ENCODE measurements around the gene CFAP221.

CFAP221 gene

DNA sequence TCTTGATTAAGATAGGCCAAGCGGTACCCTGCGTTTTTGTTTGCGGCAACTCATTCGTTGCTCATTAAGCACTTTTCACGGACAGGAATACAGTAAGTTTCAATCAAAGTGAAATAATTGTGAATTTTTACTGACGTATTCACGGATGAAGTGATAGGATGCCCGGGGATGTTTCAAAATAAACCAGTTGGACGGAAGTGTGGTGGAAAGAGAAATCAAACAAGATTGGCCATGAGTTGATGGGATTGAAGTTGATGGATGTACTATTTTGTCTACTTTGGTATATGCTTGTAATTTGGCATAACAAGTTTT lies 135.2 kb downstream of the CFAP221 start:
- no peak overlapping the region for H3K27ac ChIP-seq (ENCODE audit: low read length)
- H3K4me3 ChIP-seq (ENCODE audit: low read length in 2 of 2): peak overlapping the region; percentile 87 to 90
- no peaks in the 10 kb centered on the region for H3K27me3 ChIP-seq (ENCODE audit: control insufficient read depth in 1 of 2, insufficient read depth in 2 of 2, low read length in 2 of 2)
- peaks cover 3 to 5% of the 10 kb centered on the region in 2 donors for H3K36me3 ChIP-seq (ENCODE audit: control insufficient read depth in 2 of 2, insufficient read depth in 2 of 2, low read length in 2 of 2)
- peak overlapping the region; percentile 76 to 89 for H3K9ac ChIP-seq (ENCODE audit: low read length in 2 of 2)
- H3K9me3 ChIP-seq (ENCODE audit: control insufficient read depth in 2 of 2, low read length in 2 of 2): no peaks in the 10 kb centered on the region
- H3K4me1 ChIP-seq (ENCODE audit: control insufficient read depth, insufficient read depth, low read length): peaks cover 36% of the 10 kb centered on the region

DNA sequence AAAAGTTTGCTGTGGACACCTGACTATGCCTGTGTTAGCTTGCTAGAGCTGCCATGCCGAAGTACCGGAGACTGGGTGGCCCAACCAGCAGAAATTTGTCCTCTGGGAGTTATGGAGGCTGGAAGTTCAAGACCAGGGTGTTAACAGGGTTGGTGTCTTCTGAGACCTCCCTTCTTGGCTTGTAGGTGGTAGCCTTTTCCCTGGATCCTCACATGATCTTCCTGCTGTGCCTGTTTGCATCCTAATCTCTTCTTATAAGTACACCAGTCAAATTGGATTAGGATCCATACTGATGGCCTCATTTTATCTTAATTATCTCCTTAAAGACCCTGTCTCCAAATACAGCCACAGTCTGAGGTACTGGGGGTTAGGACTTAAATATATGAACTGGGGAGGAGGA lies 135.6 kb downstream of the CFAP221 start:
- H3K9ac ChIP-seq (ENCODE audit: low read length in 2 of 2): peak overlapping the region; percentile 76 to 89

DNA sequence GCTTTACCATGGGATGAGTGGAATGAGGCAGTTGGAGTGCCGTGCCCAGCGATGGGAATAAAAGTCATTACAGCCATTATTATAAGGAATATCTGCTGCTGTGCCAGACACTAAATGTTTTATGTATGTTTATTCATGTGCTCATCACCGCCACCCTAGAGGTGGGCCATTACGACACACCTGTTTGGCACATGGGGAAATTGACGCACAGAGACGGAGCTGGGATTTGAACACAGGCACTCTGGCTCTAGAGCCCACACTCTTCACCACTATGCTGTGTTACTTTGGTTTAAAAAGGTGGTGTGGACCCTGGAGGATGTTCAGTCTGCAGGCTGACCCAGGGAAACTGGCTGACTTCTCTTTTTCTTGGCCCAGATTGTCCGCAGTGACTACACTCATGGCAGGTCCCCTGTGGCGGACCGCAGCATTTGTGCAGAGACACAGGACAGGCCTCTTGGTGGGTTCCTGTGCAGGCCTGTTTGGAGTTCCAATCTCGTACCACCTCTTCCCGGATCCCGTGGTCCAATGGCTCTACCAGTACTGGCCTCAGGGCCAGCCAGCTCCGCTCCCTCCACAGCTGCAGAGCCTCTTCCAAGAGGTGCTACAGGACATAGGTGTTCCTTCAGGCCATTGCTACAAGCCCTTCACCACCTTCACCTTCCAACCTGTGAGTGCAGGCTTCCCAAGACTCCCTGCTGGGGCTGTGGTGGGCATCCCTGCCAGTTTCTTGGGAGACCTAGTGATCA lies 136.4 kb downstream of the CFAP221 start:
- Histone ChIP-seq H3K36me3 (ENCODE audit: control insufficient read depth in 2 of 2, insufficient read depth in 2 of 2, low read length in 2 of 2) (peaks cover 3 to 5% of the 10 kb centered on the region in 2 donors), H3K27me3 (ENCODE audit: control insufficient read depth in 1 of 2, insufficient read depth in 2 of 2, low read length in 2 of 2) (no peaks in the 10 kb centered on the region), H3K27ac (ENCODE audit: low read length) (no peak overlapping the region), H3K4me3 (ENCODE audit: low read length in 2 of 2) (no peak overlapping the region), H3K9me3 (ENCODE audit: control insufficient read depth in 2 of 2, low read length in 2 of 2) (no peaks in the 10 kb centered on the region), H3K9ac (ENCODE audit: low read length in 2 of 2) (no peak overlapping the region), H3K4me1 (ENCODE audit: control insufficient read depth, insufficient read depth, low read length) (peaks cover 27% of the 10 kb centered on the region)

More for the DNA sequence above, 135.6 kb downstream of the CFAP221 start:
- Histone ChIP-seq H3K9me3 (ENCODE audit: control insufficient read depth in 2 of 2, low read length in 2 of 2) (no peaks in the 10 kb centered on the region), H3K27ac (ENCODE audit: low read length) (no peak overlapping the region), H3K27me3 (ENCODE audit: control insufficient read depth in 1 of 2, insufficient read depth in 2 of 2, low read length in 2 of 2) (no peaks in the 10 kb centered on the region), H3K36me3 (ENCODE audit: control insufficient read depth in 2 of 2, insufficient read depth in 2 of 2, low read length in 2 of 2) (peaks cover 3 to 5% of the 10 kb centered on the region in 2 donors), H3K4me1 (ENCODE audit: control insufficient read depth, insufficient read depth, low read length) (peaks cover 33% of the 10 kb centered on the region), H3K4me3 (ENCODE audit: low read length in 2 of 2) (peak overlapping the region; percentile 87 to 90)

DNA sequence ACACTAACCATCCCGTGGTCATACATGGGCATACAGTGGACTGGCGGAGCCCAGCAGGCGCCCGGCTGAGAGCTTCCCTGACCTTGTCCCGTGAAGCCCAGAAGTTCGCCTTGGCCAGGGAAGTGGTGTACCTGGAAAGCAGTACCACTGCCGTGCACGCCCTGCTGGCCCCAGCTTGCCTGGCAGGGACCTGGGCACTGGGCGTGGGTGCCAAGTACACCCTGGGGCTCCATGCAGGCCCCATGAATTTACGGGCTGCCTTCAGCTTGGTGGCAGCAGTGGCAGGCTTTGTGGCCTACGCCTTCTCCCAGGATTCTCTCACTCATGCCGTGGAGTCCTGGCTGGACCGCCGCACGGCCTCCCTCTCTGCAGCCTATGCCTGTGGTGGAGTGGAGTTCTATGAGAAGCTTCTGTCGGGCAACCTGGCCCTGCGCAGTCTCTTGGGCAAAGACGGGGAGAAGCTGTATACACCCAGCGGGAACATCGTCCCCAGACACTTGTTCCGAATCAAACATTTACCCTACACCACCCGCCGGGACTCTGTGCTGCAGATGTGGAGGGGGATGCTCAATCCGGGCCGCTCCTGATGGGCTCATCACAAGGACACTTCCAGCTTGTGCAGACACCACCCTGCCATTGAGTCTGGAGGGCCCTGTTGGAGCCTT lies 137.1 kb downstream of the CFAP221 start:
- peaks cover 27% of the 10 kb centered on the region for H3K4me1 ChIP-seq (ENCODE audit: control insufficient read depth, insufficient read depth, low read length)
- no peak overlapping the region for H3K9ac ChIP-seq (ENCODE audit: low read length in 2 of 2)
- H3K27ac ChIP-seq (ENCODE audit: low read length): no peak overlapping the region
- no peaks in the 10 kb centered on the region for H3K27me3 ChIP-seq (ENCODE audit: control insufficient read depth in 1 of 2, insufficient read depth in 2 of 2, low read length in 2 of 2)
- peaks cover 3 to 6% of the 10 kb centered on the region in 2 donors for H3K36me3 ChIP-seq (ENCODE audit: control insufficient read depth in 2 of 2, insufficient read depth in 2 of 2, low read length in 2 of 2)
- H3K9me3 ChIP-seq (ENCODE audit: control insufficient read depth in 2 of 2, low read length in 2 of 2): no peaks in the 10 kb centered on the region
- no peak overlapping the region for H3K4me3 ChIP-seq (ENCODE audit: low read length in 2 of 2)

DNA sequence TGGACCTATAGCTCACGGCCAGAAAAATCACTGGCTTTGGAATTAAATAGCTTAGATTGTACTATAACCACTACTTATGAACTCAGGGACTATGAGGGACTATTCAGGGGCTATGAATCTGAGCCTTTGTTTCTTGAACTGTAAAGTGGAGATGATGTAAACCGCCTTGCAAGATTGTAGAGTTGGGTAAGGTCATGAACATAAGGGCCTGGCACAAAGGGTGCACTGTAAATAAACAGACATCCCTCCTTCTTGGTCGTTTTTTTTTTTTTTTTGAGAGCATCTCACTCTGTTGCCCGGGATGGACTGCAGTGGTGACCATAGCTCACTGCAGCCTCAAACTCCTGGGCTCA lies 137.6 kb downstream of the CFAP221 start:
- Histone ChIP-seq H3K4me1 (ENCODE audit: control insufficient read depth, insufficient read depth, low read length) (peaks cover 27% of the 10 kb centered on the region), H3K36me3 (ENCODE audit: control insufficient read depth in 2 of 2, insufficient read depth in 2 of 2, low read length in 2 of 2) (peaks cover 3 to 7% of the 10 kb centered on the region in 2 donors), H3K27me3 (ENCODE audit: control insufficient read depth in 1 of 2, insufficient read depth in 2 of 2, low read length in 2 of 2) (no peaks in the 10 kb centered on the region), H3K4me3 (ENCODE audit: low read length in 2 of 2) (no peak overlapping the region), H3K9ac (ENCODE audit: low read length in 2 of 2) (no peak overlapping the region), H3K9me3 (ENCODE audit: control insufficient read depth in 2 of 2, low read length in 2 of 2) (no peaks in the 10 kb centered on the region), H3K27ac (ENCODE audit: low read length) (no peak overlapping the region)

DNA sequence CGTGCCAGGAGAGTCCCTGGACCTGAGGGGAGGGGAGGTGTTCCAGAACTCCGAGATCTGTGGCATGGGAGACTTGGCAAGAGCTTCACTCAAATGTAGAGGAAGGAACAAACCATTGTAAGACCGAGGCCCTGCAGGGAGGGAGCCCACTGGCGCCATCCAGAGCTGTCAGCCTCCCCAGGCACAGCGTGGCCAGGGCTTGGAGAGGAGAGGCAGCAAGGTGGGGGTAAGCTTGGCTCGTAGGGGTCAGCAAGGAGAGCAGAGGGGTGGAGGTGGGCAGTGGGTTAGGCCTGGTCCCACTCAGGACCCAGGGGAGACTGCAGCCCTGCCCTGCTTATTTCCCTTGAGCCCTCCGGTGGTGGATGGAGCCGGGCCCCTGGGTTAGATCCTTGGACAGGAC lies 138.3 kb downstream of the CFAP221 start:
- H3K27ac ChIP-seq (ENCODE audit: low read length): peak overlapping the region; percentile 41
- peaks cover 27% of the 10 kb centered on the region for H3K4me1 ChIP-seq (ENCODE audit: control insufficient read depth, insufficient read depth, low read length)
- peaks cover 4 to 8% of the 10 kb centered on the region in 2 donors for H3K36me3 ChIP-seq (ENCODE audit: control insufficient read depth in 2 of 2, insufficient read depth in 2 of 2, low read length in 2 of 2)
- H3K4me3 ChIP-seq (ENCODE audit: low read length in 2 of 2): no peak overlapping the region
- no peak overlapping the region for H3K9ac ChIP-seq (ENCODE audit: low read length in 2 of 2)
- H3K9me3 ChIP-seq (ENCODE audit: control insufficient read depth in 2 of 2, low read length in 2 of 2): no peaks in the 10 kb centered on the region
- no peaks in the 10 kb centered on the region for H3K27me3 ChIP-seq (ENCODE audit: control insufficient read depth in 1 of 2, insufficient read depth in 2 of 2, low read length in 2 of 2)

DNA sequence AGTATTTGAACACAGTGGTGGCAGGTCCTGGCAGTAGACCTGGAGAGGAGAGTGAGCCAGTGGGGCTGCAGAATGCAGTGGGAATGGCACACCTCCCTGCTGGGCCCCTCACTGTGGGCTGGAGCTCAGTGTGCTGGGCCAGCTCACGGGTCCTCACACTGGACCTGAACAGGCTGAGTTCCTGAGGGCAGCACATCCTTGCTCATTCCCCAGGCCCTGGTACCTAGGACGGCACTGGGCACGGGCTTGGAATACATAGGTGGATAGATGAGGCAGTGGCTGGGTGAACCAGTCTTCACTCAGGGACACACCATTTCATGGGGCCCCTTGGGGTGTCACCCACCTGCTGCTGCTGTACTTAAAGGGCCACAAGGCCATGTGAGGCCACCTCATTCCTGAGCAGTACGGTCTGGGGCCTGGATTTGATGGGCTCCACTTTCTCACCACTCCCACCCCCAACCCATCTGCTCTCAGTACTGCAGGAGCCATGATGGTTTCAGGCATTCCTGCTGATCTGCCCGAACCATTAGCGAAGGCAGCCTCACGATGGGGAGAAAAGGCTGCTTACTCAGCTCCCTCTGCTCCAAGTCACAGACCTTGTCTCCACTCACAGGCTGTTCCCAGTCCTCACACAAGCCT lies 138.9 kb downstream of the CFAP221 start:
- Histone ChIP-seq H3K27ac (ENCODE audit: low read length) (peak overlapping the region; percentile 41), H3K9ac (ENCODE audit: low read length in 2 of 2) (no peak overlapping the region), H3K9me3 (ENCODE audit: control insufficient read depth in 2 of 2, low read length in 2 of 2) (no peaks in the 10 kb centered on the region)

DNA sequence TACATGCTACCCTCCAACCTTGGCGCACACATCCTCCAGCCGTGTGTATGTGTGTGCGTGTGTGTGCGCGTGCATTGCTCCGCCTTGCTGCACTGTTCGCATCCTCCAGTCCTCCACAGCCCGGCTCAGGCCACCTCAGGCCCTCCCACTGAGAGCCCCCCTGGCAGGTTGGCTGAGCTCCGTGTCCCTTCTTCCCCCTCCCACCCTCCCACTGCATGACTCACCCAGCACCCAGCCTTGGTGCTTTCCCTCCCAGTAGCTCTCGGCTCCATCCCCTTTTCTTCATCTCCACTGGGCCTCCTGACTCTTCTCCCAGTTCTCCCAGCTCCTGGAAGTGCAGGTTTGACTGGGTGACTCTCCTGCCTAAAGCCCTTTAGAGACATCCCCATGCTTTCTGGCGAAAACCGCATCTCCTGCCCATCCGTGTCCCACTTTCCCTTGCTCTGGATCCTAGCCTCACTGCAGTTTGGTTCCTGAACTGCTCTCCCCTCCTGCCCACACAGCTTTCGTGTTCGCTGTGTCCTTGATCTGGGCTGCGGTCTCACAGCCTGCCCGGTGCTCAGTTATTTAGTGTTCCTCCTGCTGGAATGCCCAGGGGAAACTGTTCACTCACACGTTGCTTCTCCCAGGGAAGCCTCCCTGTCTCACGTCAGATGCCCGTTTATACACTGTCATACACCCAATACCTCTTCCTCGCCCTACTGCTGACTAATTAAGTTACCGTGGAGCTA lies 139.6 kb downstream of the CFAP221 start:
- Histone ChIP-seq H3K27ac (ENCODE audit: low read length) (peak overlapping the region; percentile 78), H3K4me1 (ENCODE audit: control insufficient read depth, insufficient read depth, low read length) (peaks cover 23% of the 10 kb centered on the region), H3K9me3 (ENCODE audit: control insufficient read depth in 2 of 2, low read length in 2 of 2) (no peaks in the 10 kb centered on the region), H3K9ac (ENCODE audit: low read length in 2 of 2) (peak overlapping the region; percentile 27 to 52), H3K27me3 (ENCODE audit: control insufficient read depth in 1 of 2, insufficient read depth in 2 of 2, low read length in 2 of 2) (no peaks in the 10 kb centered on the region), H3K36me3 (ENCODE audit: control insufficient read depth in 2 of 2, insufficient read depth in 2 of 2, low read length in 2 of 2) (peaks cover 12 to 14% of the 10 kb centered on the region in 2 donors), H3K4me3 (ENCODE audit: low read length in 2 of 2) (peak overlapping the region in 1 of 2 donors; percentile 60)

More for the DNA sequence above, 138.9 kb downstream of the CFAP221 start:
- H3K27me3 ChIP-seq (ENCODE audit: control insufficient read depth in 1 of 2, insufficient read depth in 2 of 2, low read length in 2 of 2): no peaks in the 10 kb centered on the region
- H3K4me1 ChIP-seq (ENCODE audit: control insufficient read depth, insufficient read depth, low read length): peaks cover 24% of the 10 kb centered on the region
- H3K36me3 ChIP-seq (ENCODE audit: control insufficient read depth in 2 of 2, insufficient read depth in 2 of 2, low read length in 2 of 2): peaks cover 7 to 9% of the 10 kb centered on the region in 2 donors
- no peak overlapping the region for H3K4me3 ChIP-seq (ENCODE audit: low read length in 2 of 2)

DNA sequence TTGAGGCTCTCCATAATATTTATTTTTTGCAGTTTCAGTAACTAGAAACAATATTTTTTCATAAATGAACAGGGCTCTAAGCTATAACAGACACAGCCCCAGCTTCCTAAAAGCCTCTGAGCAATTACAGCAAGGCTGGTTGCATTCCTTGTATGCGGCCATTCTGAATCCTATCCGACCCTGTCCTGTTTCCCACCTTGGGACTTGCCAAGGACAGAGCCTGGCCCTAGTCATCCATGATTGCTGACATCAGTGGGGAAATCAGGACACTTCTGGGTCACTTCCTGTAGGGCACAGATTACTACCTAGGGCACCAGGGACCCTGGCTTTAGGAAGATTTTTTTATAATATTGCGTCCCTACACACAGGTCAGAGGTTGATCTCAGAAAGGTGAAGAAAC lies 140.3 kb downstream of the CFAP221 start:
- peak overlapping the region; percentile 27 to 52 for H3K9ac ChIP-seq (ENCODE audit: low read length in 2 of 2)

DNA sequence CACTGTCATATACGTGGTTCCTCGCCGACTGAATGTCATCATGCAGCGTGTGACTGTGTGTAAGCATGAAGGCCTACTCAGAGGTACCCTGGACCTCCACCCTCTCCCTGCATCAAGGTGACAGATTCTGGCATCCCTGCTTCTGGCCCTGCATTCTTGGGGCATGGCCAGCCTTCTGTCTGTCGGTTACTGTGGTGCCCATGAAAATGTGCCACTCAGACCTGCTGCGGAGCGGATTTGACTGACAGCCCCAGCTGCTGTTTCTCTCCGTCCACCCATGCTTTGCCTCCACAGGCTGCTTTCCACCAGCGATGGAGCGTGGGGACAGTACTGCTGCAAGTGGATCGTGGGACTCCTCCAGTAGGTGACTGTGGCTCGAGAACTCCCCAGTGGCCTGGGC lies 144.4 kb downstream of the CFAP221 start:
- Histone ChIP-seq H3K36me3 (ENCODE audit: control insufficient read depth in 2 of 2, insufficient read depth in 2 of 2, low read length in 2 of 2) (peaks cover 15 to 18% of the 10 kb centered on the region in 2 donors), H3K9ac (ENCODE audit: low read length in 2 of 2) (no peak overlapping the region), H3K27ac (ENCODE audit: low read length) (no peak overlapping the region), H3K4me3 (ENCODE audit: low read length in 2 of 2) (no peak overlapping the region), H3K9me3 (ENCODE audit: control insufficient read depth in 2 of 2, low read length in 2 of 2) (no peaks in the 10 kb centered on the region), H3K4me1 (ENCODE audit: control insufficient read depth, insufficient read depth, low read length) (peaks cover 8% of the 10 kb centered on the region), H3K27me3 (ENCODE audit: control insufficient read depth in 1 of 2, insufficient read depth in 2 of 2, low read length in 2 of 2) (no peaks in the 10 kb centered on the region)

More for the DNA sequence above, 140.3 kb downstream of the CFAP221 start:
- Histone ChIP-seq H3K9me3 (ENCODE audit: control insufficient read depth in 2 of 2, low read length in 2 of 2) (no peaks in the 10 kb centered on the region), H3K27ac (ENCODE audit: low read length) (peak overlapping the region; percentile 78), H3K27me3 (ENCODE audit: control insufficient read depth in 1 of 2, insufficient read depth in 2 of 2, low read length in 2 of 2) (no peaks in the 10 kb centered on the region), H3K36me3 (ENCODE audit: control insufficient read depth in 2 of 2, insufficient read depth in 2 of 2, low read length in 2 of 2) (peaks cover 18 to 20% of the 10 kb centered on the region in 2 donors), H3K4me3 (ENCODE audit: low read length in 2 of 2) (no peak overlapping the region), H3K4me1 (ENCODE audit: control insufficient read depth, insufficient read depth, low read length) (peaks cover 21% of the 10 kb centered on the region)

Data from stomach smooth muscle (tissue), 2 donors.